ENCODE data around the gene TNKS1BP1.
A peak's percentile ranks its signal among the peaks of the same experiment; 100 is the strongest.

TNKS1BP1 gene

DNA sequence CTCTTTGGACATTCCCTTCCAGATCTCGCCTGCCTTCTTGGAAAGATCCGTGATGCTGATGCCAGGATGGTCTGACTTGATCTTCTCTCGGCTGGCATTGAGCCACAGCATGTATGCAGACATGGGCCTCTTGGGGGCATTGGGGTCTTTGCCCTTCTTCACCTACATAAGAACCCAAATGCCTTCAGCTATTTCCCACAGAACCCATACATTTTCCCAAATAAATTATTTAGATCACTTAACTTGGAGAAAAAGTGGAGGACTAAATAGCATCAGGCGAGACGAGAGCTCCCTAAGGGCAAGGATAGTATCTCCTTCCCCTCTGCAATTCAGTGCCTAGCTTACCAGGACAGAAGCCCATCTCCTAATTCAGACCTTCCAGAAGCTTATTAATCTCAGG lies 3.0 kb upstream of the TNKS1BP1 start:
- DNase-seq (ENCODE audit: low spot score): no peak

DNA sequence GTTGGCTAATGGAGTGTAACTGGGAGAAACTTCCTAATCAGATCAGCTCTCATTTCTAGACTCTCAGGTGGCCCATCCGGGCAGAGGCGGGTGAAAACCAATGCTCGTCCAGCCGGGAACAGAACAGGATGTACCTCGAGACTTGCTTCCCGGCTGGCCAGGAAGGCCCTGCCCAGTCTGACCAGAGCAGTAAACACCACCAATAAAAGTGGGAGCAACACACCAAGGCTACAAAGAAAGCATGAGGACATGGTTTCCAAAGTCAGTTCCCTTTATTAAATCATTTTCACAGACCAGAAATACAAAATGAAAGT lies 940 bp upstream of the TNKS1BP1 start:
- DNase-seq (ENCODE audit: low spot score): no peak

DNA sequence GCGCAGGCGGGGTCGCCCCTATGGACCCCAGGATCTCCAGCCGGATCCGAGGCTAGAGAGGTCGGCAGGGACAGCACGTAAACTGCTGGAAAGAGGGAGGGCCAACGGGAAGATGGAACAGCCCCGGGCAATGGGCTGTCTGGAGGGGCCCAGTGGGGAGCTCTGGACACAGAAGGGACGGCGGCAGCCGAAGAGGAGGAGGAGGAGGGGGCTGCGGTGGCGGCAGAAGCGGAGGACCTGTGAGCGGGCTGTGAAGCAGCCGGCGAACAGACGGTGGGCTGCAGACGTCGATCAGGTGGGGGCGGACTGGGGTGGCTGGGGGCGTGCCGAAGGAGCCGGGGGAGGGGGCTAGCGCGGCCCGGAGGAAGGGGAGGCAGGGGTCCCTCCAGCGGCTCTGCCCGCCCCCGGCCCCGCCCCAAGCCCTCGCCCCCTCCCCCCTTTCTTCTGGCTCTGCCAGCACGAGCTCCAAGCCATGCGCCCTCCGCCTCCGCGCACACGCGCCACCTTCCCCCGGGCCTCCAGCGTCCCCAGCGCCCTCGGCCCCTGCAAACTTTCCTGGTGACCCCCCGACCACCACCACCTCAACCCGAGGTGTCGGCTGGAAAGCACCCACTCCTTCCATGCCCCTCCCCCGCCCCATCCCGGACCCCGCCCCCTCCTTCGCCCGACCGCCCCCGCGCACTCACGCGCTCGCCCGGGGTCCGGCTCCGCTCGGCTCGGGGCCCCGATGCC lies 432 bp downstream of the TNKS1BP1 start:
- no peak for DNase-seq (ENCODE audit: low spot score)

DNA sequence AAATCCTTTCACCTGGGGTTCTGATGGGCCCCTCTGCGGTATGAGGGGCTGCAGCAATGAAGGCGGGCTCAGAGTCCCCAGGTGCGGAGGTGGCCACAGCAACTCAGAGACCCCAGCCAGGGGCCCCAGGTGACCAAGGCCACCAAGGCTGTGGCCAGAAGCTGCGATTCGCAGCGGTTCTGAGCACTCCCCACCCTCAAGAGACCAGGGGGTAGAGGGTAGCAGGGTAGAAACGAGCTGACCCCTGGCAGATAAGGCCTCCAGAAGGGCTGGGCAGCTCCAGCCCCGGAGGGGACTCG lies 948 bp downstream of the TNKS1BP1 start:
- no peak for DNase-seq (ENCODE audit: low spot score)

DNA sequence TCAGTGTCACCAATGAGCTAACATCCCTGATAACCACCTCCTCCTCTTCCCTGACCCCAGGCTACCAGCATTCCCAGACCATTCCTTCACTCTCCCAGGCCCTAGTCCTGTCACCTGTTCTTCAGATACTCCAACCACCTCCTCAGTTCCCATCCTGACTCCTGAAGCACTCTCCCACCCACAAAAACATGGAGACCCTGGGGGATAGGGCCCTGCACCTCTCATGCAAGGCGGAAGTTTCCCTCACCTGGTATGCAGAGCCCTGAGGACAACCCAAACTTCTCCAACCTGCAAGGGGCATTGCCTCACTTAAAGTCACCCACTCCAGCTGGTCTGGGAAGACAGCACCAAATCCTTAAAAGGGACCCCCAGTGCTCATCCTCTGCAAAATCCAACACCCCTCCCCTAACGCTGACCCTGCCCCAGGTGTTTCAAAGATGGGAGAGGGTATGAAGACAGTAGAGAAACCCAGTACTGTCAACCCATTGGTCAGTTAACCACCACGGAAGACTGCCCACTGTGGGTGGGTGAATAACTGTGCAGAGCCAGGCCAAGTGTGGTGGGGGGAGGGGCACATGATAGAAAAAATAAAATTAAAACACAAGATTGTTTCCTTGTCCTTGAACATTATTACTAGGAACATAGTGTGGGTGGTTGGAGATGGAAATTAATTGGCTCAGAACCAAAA lies 1.4 kb downstream of the TNKS1BP1 start:
- peak; percentile 56 for DNase-seq (ENCODE audit: low spot score)

DNA sequence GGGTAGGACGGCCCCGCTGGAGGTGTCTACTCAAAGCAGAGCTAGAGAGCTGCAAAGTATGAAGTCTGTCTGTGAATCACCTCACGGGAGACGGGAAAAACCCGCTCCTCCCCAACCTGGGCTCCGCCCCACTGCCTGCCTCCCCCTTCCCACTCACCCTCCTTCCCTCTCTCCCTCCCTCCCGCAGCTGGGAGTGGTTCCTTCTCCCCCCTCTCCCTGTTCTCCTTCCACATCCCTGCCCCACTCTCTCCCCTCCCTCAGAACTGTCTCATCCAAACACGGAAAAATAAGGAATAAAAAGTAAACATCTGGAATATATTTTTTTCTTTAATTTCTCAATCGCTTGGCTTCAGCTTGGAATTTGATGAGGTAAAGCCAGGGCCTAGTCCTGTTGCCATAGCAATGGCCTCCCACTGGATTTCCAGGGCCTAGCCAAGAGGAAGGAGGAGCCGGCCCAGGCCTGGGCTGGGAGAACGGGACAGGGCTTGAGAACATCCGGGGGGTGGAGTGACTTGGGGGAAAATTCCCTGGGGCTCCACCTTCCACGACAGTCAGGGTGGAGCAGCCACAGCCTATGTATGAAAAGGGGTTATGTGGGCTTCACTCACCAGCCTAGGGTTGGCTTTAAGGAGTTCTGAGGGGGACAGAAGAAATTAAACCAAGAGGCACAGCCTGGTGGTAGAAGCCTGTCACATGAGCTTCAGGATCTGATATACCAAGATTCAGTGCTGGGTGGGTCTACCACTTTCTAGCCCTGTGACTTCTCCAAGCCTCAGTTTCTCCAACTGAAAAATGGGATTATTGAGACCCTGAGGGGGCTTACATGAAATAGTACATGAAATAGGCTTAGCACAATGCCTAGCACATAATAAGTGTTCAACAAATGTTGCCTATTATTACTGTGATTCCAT lies 2.2 kb downstream of the TNKS1BP1 start:
- peak; percentile 99 for DNase-seq (ENCODE audit: low spot score)

DNA sequence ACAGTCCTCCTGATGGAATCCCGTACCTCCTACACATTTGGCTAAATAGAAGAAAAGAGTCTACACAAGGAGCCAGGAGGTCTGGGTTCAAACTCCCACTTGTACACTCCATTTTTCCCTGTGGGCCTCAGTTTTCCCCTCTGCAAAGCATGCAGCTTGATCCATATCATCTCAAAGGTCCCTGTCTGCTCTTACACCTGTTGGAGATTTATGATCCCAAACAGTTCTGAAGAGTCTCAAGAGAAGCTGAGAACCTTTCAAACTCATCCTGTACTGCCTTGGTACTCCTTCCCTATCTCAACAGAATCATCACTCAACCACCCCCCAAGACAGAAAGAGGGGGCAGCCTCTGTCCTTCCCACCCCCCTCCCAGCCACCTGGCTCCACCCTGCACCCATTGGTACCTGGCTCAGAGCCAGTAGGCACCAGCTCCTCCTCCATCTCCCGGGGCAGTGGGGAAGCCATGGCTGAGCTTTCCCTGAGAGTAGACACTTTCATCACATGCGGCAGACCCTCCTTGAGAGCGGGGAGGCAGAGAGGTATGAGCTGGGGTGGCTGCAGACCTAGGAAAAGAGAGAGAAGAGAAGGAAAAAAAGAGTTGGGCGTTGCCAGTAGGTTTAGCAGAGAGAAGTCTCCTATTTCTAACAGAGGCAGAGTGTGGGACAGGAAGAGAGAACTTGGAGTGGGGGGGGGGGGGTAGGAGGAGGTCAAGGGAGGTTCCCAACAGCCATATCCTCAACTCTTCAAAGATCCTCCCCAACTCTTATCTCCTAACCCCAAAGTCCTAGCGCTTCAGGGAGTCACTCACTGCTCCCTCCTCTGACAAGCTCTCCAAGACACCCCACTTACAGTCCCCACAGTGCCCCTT lies 3.1 kb downstream of the TNKS1BP1 start:
- no peak for DNase-seq (ENCODE audit: low spot score)

DNA sequence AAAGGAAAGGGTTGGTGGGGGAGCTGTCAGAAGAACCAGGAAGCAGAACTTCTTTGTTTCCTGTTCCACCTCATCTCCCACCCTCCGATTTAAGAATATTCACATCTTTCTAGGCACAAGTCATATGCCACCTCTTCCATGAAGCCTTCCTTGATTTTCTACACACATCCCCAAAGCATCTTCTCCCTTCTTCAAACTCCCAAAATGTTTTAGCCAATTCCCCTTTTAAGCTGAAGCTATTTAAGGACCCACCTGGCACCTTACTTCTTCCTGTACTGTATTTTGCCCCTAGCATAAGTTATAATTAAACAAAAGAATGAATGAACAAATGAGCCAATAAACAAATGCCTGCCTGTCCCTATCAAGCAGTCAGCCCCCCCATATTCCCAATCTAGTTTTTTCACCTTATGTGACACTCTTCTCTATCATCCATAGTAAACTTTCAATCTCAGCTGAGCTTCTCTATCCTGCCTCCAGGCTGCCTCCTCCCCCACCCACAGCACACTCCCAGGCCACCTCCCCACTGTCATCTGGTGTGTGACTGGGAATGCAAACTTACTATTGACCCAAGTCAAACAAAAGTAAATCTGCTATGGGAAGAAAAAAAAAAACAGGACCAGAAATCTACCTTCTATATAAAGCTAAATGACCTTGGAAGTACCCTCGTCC lies 3.9 kb downstream of the TNKS1BP1 start:
- DNase-seq (ENCODE audit: low spot score): no peak

DNA sequence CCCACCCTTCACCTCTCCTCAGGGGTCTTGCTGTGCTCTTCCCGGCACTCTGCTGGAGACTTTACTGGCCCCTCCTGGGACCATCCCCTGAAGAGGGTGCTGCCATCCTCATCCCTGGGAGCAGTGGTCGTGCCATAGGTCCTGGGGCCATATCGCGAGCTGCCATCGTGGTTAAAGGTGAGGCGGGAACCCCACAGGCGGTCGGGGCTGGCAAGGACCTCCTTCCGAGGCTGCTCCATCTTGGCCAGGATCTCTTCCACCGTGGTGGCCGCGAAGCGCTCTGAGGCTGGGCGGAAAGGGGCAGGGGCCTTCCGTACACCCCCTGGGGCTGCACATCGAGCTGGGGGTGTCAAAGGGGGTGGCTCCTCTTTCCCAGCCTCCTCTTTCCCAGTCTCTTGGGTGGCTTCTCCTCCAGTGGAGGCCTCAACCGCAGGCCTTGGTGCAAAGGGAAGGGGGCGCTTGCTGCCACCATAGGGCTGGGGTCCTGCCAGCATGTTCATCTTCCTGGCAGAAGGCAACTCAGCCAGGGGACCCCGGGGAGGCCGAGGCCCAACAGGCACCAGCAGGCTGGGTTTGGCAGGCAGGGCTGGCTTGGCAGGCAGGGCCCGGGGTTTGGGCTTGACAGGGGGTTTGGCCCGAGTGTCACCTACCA lies 4.6 kb downstream of the TNKS1BP1 start:
- no peak for DNase-seq (ENCODE audit: low spot score)

DNA sequence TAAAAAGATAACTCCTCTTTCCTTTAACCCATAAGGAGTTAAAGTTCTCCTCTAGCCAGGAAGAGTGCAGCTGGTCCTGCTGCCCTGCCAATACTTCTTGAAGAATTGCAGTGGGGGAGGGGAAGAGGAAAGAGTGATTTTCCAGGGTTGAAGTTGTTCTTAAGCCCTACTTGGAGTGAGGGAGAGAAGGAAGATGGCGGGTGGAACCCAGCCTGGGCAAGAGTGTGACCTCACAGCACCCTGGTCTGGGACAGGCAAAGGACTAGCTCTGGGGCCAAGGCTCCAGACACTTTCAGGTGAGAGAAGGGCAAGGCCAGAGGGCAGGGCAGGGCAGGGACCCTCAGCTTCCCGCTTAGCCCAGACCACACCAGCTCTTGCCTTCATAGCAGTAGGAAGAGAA lies 6.6 kb downstream of the TNKS1BP1 start:
- DNase-seq (ENCODE audit: low spot score): no peak

DNA sequence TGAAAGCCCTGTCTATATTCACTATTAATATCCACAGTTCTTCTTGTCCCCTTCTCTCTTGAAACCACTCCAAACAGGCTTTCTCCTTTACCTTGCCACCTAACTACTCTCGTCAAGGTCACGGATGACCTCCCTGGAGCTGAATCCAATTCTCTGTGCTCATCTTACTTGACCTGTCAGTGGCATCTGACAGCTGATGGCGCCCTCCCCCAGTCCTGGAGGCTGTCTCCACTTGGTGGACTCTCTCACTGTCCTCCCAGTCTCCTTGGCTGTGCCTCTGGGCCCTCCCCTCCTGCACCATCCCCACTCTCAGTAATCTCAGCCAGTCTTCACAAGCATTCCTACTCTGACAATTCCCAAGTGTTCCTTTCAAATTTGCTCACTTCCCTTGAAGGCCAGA lies 8.7 kb downstream of the TNKS1BP1 start:
- DNase-seq (ENCODE audit: low spot score): no peak

DNA sequence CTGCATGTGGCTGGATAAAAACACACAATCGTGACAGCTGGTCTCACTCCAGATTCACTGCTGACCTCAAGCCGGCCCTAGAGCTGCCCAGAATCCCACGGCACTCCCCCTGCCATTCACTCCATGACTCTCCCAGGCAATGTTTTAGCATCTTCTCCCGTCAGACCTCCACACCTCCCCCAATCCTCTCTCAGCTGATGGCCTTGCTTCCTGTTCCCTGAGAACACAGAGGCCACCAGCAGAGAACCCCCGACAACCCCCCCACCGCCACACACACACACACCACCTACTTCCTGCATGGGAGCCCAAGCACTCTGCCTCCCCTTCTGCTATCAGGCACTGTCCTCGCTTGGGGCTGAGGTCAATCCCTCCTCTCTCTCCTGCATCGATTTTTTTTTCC lies 9.3 kb downstream of the TNKS1BP1 start:
- DNase-seq (ENCODE audit: low spot score): no peak

DNA sequence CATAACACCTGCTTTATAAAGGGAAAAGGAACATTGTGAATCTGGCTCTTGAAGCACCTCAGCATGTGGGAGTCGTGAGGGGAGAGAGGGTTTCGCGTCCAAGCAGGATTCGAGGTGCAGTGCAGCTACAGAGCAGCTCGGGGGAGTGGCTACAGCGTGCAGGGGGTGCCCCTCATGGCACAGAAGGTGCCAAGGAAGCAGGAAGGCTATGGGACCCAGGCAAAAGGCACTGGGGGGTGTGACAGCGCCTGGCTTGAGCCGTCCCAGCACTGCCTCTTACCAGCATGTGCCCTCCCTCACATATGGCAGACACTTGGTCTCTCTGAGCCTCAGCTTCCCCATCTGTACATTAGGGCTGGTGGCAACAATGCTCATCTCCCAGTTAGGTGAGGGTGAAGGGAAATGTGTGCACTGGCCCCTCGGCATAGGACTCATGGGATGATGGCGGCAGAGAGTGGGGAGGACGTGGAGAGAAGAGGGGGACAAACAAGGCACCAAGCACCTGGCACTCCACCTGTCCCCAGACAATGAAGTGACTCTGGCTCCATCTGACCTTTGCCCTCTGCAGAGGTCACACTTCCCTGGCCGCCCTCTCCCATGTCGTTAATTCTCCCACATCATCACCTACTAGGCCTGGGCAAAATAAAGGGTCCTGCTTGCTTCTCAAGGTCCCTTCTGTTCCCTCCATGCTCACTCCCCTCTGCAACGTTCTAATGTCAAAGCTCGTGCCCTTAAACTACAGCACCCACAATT lies 10.4 kb downstream of the TNKS1BP1 start:
- DNase-seq (ENCODE audit: low spot score): no peak

DNA sequence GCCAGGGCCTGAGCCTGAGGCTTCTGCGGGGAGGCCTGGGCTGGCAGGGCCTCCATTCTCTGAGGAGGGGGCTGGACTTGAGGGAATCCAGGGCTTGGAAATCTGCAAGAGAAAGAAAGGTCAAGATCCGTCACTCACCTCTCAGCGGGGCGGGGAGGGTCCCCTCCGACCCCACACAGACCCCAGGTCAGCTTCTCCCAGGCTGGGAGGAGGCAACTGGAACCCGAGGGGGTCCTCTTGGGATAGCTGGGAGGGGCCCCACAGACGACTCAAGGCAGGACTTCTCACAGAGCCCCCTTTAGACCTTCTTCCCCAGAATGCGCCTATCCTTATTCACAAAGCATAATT lies 11.0 kb downstream of the TNKS1BP1 start:
- DNase-seq (ENCODE audit: low spot score): no peak

DNA sequence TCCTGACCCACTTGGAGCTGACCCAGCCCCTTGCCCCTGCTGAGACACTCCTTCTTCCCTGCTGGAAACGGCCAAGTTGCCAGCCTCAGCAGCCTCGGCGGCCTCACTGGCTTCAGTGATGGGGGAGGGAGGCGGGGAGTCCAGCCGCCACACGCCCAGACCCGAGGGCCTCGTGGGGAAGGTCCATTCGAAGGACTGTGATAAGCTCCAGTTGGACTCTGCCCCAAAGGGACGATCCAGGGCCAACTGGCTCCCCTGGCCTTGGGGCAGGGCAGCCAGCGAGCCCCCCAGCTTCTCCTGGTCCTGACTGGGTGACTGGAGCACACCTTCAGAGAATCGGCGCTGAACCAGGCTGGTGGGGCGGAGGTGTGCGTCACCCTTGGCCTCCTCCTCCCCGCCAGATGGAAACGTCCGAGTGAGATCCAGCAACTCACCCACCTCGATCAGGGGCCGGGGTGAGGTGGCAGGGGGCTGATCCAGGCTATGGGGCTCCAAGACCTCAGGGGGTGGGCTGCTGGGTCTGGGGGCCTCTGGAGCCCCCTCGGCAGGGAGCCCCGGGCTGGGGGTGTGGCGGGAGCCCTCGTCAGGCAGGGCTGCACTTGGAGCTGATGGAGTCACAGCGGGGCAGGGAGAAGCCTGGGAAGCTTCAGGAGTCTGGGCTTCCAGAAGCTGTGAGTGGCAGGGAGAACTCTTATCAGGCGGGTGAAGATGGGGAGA lies 11.5 kb downstream of the TNKS1BP1 start:
- DNase-seq (ENCODE audit: low spot score): no peak

DNA sequence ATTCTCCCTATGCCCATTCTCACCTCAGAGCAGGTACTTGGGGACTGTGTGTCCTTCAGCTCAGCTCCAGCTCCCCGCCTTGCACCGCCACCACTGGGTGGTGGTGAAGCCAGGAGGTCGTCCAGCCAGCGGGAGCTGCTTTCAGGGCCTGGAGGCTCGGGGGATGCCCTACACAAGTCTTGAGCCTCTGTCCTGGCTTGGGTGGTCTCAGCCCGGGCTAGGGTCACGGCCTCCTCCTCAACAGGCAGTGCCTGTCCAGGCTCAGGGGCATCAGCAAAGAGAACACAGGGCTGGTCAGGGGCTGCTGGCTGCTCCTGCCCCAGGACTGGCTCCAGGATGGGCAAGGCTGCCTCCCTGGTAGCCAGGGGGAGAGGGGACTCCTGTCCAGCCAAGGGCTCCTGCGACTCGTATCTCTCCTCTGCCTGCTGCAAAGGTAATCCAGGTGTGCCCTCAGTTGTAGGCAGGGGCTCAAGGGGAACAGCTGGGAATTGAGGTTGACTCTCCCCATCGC lies 12.2 kb downstream of the TNKS1BP1 start:
- DNase-seq (ENCODE audit: low spot score): no peak

DNA sequence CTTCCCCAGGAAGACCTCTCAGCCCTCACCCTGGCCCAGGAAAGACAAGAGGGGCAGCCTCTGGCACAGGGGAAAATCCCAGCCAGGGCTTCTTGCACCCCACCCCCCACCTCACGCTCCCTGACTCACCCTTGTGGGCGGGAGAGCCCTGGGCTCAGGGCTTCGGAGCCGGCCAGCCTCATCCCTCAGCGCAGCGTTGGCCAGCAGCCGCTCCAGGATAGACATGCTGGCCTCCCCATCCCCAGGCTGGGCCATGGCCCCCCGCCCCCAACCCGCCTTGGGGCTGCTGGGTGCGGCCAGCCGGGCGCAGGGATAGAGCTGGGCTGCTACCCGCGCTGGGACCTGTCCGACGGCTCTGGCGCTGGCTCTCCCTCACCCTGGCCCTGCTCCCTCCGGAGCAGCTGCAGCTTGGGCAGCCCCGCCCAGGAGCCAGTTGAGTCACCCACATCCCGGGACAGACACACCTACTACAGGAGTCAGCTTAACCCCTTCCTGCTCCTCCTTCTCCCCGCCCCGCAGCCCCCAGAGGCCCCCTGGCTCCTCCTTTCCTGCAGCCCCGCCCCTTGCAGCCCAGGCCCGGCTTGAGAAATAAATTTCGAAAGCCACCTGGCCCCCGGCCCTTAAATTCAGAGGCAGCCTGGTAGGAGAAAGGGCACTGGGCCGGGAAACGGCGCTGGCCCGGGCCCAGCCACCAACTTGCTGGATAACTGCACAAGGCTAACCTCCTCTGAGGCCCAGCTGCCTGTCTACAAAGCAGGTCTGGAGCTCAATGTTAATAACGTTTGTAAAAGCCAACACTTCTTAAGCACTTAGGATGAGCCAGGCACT lies 13.4 kb downstream of the TNKS1BP1 start:
- peak; percentile 99 for DNase-seq (ENCODE audit: low spot score)

DNA sequence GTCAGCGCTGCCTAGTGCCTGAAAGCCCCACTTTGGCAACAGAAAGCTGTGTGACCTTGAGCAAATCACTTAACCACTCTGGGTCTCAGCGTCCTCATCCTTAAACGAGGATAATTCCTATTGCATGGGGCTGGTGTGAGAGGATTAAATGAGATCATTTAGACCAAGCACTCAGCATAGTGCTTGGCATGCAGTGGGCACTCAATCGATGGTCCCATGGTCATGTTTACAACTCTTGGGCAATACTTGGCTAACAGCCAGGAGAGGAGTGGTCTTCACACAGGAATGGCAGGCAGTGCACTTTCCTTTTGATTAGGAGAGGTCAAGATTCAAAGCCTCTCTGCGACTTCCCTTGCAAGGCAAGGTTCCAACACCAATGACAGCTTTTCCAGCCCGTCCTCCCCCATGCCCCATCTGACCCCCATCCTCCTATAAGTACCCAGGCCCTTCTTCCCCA lies 14.1 kb downstream of the TNKS1BP1 start:
- DNase-seq (ENCODE audit: low spot score): no peak

DNA sequence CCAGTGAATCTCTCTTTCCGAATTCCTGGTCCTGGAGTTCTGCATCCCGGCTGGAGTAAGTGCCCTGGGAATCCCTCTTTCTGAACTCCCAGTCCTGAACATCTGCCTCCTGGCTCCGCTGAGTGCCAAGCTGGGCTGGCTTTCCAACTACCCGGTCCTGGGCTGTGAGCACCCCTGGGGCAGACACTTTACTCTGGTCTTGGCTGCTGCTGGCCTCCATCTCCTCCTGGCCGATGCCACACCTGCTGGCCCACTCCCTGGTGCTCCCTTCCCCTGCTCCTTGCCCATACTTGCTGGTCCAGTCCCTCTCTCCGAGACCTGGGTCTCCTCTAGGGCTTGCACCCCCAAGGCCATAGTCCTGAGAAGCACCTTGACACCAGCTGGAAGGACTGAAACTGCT lies 14.7 kb downstream of the TNKS1BP1 start:
- DNase-seq (ENCODE audit: low spot score): no peak
